ENCODE data around the gene SMKR1.

SMKR1 gene

DNA sequence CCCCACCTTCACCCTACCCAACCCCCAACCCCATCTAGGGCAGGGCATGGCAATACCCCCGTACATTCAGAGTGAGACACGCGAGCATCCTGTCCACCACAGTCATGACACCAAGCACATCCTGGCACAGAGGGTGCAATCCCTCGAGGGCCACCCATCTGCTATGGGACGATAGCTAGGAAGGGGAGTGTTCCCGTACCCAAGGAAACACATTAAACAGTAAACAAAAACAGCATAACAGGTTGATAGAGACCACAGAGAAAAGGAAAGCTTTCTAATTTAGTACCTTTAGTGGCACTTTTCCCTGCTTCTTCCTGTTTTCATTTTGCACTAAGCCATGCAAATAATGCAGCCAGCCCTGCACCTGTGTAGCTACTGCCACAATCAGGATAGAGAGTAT, 2.3 kb upstream of the SMKR1 start:
- Histone ChIP-seq H3K4me3 (no peak overlapping the region), H3K4me2 (peak overlapping the region; percentile 37), H3K9ac (no peak overlapping the region), H3K4me1 (peaks cover 30% of the 10 kb centered on the region), H3K27ac (no peak overlapping the region), H3K9me3 (no peaks in the 10 kb centered on the region), H3K36me3 (no peaks in the 10 kb centered on the region), H3K27me3 (no peaks in the 10 kb centered on the region), H4K20me1 (no peaks in the 10 kb centered on the region)
- no peak for TF ChIP-seq Cebpa-rat (IDR thresholded peaks at IDR 0.05)

DNA sequence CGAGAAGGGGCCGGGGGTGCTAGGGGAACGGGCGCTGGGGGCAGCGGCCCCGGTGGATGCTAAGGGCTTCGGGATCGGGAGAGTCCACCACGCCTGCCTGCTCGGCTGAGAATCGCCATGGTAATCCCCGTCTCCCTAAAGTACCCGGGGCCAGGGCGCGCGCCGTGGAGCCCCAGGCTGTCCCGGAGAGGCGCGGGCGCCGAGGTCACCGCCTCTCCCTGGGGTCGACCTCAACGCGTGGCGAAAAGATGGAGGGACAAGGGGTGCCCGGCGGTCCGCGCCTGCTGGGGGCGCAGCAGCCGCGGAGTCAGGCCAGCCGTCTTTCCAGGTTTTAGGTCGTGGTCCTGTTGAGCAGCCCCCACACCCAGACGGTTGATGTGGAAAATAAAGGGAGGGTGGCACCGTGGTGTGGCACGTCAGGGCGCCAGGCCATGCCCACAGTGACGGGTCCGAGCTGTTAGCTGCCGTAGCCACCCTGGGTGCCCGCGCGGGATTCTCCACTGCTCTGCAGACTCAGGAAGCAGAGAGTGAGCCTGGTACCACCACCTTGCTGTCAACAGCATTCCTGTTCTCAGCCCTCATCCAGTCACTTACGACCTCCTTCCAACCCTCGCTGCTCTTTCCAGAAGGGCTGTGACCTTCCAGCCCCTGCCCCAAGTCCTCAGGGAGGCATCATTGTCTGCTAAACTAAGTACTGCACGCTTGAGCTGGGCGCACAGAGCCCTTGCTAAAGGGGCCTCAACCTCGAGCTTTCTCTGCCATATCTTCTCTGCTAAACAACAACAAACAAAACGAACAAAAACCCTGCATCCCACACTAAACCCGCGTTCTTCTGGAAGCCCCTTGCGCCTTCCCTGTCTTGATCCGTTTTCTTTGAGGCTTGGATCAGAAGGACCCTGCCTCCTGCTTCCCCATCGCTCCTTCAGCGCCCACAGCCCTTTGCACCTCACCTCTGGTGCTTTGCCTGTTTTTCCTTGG, 666 bp downstream of the SMKR1 start:
- H3K9me3 ChIP-seq = no peaks in the 10 kb centered on the region

DNA sequence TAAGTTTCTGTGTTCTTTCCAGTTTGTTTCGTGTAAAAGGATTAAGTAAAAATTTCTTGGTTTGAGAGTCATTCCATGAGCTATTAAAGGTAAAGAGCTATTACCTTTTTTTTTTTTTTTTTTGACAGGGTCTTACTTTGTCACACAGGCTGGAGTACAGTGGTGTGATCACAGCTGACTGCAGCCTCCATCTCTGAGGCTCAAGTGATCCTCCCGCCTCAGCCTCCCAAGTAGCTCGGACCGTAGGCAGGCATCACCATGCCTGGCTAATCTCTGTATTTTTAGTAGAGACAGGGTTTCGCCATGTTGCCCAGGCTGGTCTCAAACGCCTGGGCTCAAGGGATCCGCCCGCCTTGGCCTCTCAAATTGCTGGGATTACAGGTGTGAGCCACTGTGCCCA, 1.4 kb downstream of the SMKR1 start:
- Histone ChIP-seq H3K9me3 (no peaks in the 10 kb centered on the region), H3K27me3 (no peaks in the 10 kb centered on the region), H3K9ac (no peak overlapping the region), H3K4me3 (no peak overlapping the region), H3K4me1 (peaks cover 30% of the 10 kb centered on the region), H3K27ac (no peak overlapping the region), H3K36me3 (no peaks in the 10 kb centered on the region), H3K4me2 (no peak overlapping the region), H4K20me1 (no peaks in the 10 kb centered on the region)
- no peak for TF ChIP-seq Cebpa-rat (IDR thresholded peaks at IDR 0.05)

More for the DNA sequence above, 666 bp downstream of the SMKR1 start:
- Histone ChIP-seq H3K27me3 (no peaks in the 10 kb centered on the region), H3K4me2 (peak overlapping the region; percentile 98), H3K36me3 (no peaks in the 10 kb centered on the region), H3K27ac (peak overlapping the region; percentile 68), H3K4me3 (peak overlapping the region; percentile 72), H3K9ac (peak overlapping the region; percentile 75), H4K20me1 (no peaks in the 10 kb centered on the region), H3K4me1 (peaks cover 30% of the 10 kb centered on the region)
- no peak for TF ChIP-seq Cebpa-rat (IDR thresholded peaks at IDR 0.05)

DNA sequence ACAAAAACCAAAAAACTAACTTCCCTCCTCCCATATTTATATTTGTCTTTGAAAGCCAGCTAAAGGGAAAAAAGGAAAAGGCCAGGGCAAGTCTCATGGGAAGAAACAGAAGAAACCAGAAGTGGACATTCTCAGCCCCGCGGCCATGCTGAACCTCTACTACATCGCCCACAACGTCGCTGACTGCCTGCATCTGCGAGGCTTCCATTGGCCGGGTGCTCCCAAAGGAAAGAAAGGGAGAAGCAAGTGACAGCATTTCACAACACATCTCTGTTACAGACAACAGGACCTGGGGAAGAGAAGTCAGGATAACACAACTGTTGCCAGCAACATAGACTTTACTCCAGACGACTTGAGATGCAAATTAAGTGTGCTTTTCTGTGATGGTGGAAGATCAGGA, 9.9 kb downstream of the SMKR1 start:
- H3K27ac ChIP-seq = no peak overlapping the region
- no peak overlapping the region for H3K4me2 ChIP-seq
- no peaks in the 10 kb centered on the region for H4K20me1 ChIP-seq
- H3K9me3 ChIP-seq = no peaks in the 10 kb centered on the region
- H3K36me3 ChIP-seq = no peaks in the 10 kb centered on the region
- no peak for TF ChIP-seq Cebpa-rat (IDR thresholded peaks at IDR 0.05)
- no peak overlapping the region for H3K4me3 ChIP-seq
- no peaks in the 10 kb centered on the region for H3K4me1 ChIP-seq
- no peaks in the 10 kb centered on the region for H3K27me3 ChIP-seq
- no peak overlapping the region for H3K9ac ChIP-seq

DNA sequence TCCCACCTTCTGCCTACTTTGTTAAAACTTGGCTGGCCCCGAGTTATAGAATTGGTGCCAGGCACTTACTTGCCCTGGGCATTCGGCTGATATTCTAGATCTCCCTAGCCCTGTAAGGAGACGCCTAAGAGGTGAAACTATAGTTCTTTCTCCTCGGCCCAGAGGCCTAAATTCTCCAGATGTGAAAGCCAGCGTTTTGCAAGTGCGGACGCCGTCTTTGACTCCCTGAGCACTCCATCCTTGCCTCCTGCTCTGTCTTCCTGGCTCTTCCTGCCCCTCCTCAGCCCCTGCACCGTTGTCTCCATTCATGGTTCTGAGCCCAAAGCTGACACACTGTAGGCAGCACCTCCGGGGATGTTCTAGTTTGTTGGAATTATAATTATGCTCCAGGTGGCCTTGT, 11.2 kb downstream of the SMKR1 start:
- Histone ChIP-seq H3K4me3 (no peak overlapping the region), H3K9ac (no peak overlapping the region), H3K4me1 (no peaks in the 10 kb centered on the region), H4K20me1 (no peaks in the 10 kb centered on the region), H3K27ac (no peak overlapping the region), H3K36me3 (no peaks in the 10 kb centered on the region), H3K4me2 (no peak overlapping the region), H3K27me3 (no peaks in the 10 kb centered on the region), H3K9me3 (no peaks in the 10 kb centered on the region)
- TF ChIP-seq Cebpa-rat (IDR thresholded peaks at IDR 0.05) = no peak

DNA sequence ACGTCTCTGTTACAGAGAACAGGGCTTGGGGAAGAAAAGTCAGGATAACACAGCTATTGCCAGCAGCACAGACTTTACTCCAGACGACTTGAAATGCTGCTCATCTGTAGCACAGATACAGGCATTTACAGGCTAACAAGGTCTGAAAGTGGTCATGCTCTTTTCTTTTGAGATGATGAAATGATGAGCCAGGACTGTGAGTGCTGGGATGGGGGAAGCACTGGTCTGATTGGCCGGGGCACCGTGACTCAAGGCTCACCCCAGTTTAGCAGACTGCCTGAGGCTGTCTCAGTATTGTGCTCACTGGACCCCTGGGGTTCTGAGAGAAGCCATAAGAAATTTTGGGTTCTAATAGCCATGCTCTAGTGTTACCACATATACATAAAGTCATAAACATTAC, 12.4 kb downstream of the SMKR1 start:
- Histone ChIP-seq H3K9me3 (no peaks in the 10 kb centered on the region), H3K4me3 (no peak overlapping the region), H3K36me3 (no peaks in the 10 kb centered on the region), H3K27ac (no peak overlapping the region), H3K4me2 (no peak overlapping the region), H3K27me3 (no peaks in the 10 kb centered on the region), H3K9ac (no peak overlapping the region), H4K20me1 (no peaks in the 10 kb centered on the region), H3K4me1 (no peaks in the 10 kb centered on the region)
- no peak for TF ChIP-seq Cebpa-rat (IDR thresholded peaks at IDR 0.05)

DNA sequence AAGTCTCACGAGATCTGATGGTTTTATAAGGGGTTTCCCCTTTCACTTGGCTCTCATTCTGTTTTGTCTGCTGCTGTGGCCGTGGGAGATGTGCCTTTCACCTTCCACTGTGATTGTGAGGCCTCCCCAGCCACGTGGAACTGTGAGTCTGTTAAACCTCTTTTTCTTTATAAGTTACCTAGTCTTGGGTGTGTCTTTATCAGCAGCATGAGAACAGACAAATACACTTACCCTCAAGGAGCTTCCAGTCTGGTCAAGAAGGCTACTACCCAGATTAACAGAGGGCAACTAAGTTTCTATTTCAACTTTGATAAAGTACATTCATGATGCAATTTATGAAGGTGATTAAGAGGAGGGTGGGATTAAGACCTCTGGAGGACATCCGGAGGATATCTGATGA, 13.1 kb downstream of the SMKR1 start:
- no peak overlapping the region for H3K4me2 ChIP-seq
- H3K4me3 ChIP-seq = no peak overlapping the region
- H3K4me1 ChIP-seq = no peaks in the 10 kb centered on the region
- H3K9me3 ChIP-seq = no peaks in the 10 kb centered on the region
- no peaks in the 10 kb centered on the region for H3K36me3 ChIP-seq
- H3K27ac ChIP-seq = no peak overlapping the region
- no peak overlapping the region for H3K9ac ChIP-seq
- TF ChIP-seq Cebpa-rat (IDR thresholded peaks at IDR 0.05) = no peak
- no peaks in the 10 kb centered on the region for H3K27me3 ChIP-seq
- no peaks in the 10 kb centered on the region for H4K20me1 ChIP-seq

DNA sequence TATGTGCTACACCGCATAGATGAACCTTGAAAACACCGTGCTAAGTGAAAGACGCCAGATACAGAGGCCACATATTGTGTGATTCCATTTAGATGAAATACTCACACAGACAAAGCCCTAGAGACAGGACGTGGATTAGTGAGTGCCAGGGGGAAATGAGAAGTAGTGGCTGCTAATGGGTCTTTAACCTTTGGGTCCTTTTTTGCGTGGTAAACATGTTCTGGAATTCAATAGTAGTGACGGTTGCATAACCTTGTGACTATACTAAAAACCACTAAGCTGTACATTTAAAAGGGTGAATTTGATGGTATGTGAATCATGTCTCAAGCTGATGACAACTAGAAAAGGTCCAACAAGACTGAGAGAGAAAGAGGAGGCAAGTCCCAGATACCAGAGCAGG, 15.6 kb downstream of the SMKR1 start:
- Histone ChIP-seq H4K20me1 (no peaks in the 10 kb centered on the region), H3K36me3 (no peaks in the 10 kb centered on the region), H3K9ac (no peak overlapping the region), H3K27me3 (no peaks in the 10 kb centered on the region), H3K4me3 (no peak overlapping the region), H3K4me2 (no peak overlapping the region), H3K4me1 (no peaks in the 10 kb centered on the region), H3K9me3 (no peaks in the 10 kb centered on the region), H3K27ac (no peak overlapping the region)
- TF ChIP-seq Cebpa-rat (IDR thresholded peaks at IDR 0.05) = no peak

DNA sequence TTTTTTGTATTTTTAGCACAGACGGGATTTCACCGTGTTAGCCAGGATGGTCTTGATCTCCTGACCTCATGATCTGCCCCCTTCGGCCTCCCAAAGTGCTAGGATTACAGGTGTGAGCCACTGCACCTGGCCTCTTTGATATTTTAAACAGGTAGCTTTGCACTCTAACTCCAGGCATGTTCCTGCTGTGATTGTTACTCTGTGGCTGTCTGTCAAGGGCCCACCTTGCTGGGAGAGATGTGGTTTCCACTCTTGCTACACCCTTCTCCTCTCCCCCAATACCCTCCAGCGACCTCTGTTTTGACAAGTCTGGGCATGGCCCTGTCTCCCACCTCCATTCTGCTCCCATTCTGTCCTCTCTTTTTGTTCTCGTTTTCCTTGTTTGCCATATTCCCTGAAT, 17.1 kb downstream of the SMKR1 start:
- H3K9me3 ChIP-seq = no peaks in the 10 kb centered on the region
- H3K4me3 ChIP-seq = no peak overlapping the region
- no peaks in the 10 kb centered on the region for H3K36me3 ChIP-seq
- H4K20me1 ChIP-seq = no peaks in the 10 kb centered on the region
- TF ChIP-seq Cebpa-rat (IDR thresholded peaks at IDR 0.05) = no peak
- no peak overlapping the region for H3K9ac ChIP-seq
- no peak overlapping the region for H3K4me2 ChIP-seq
- no peaks in the 10 kb centered on the region for H3K4me1 ChIP-seq
- no peaks in the 10 kb centered on the region for H3K27me3 ChIP-seq
- no peak overlapping the region for H3K27ac ChIP-seq

DNA sequence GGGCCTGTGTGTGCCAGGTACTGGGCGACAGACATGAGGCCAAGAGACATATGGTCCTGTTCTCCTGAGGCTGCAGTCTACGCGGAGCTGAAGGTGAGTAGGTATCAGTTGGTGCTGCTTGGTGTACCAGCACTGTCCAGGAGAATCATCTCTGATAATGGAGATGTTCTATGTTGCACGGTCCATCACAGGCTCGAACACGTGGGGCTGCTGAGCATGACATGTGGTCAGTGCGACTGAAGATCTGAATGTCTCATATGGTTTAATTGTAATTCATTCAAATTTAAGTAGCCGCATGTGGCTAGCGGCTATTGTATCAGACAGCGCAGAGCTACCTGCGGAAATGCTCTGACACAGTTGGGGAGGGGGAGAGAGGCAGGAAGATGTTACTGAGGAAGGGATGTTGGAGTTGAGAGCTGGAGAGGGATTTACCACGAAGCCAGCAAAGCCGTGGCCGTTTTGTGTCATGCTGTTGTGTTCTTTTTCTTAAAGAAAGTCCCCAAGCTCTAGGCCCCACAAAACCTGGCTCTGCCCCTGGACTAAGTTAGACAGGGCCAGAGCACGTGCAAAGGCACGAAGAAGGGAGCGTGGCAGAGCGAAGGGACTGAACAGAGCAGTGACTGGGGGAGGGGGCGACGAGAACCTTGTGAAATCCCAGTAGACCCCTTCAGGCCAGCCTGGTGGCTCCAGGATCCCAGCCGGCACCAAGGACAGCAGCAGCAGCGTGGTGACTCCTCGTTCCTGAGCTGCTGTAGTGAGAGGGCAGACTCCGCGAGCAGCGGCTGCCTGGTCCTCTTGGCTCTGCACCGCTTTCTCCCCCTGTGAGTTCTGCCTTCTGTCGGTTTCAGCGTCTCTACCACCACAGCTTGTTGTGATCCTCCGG, 20.0 kb downstream of the SMKR1 start:
- H3K9ac ChIP-seq = no peak overlapping the region
- no peak for TF ChIP-seq Cebpa-rat (IDR thresholded peaks at IDR 0.05)
- H3K27ac ChIP-seq = no peak overlapping the region
- H3K4me2 ChIP-seq = no peak overlapping the region
- H3K27me3 ChIP-seq = no peaks in the 10 kb centered on the region
- H3K9me3 ChIP-seq = no peaks in the 10 kb centered on the region
- no peak overlapping the region for H3K4me3 ChIP-seq
- H4K20me1 ChIP-seq = no peaks in the 10 kb centered on the region
- no peaks in the 10 kb centered on the region for H3K36me3 ChIP-seq
- H3K4me1 ChIP-seq = no peaks in the 10 kb centered on the region
